Gastroesophageal sphincter (tissue), 4 donors: ENCODE measurements around the gene DMKN. TPM values are rescaled to one million over a fixed set of nuclear protein-coding genes. Genes with fewer than 3 reads are reported as not detected.

Source experiments
- ATAC-seq: fragments of 150-250 bp; one replicate; pipeline ENCODE4 v1.9.1; 2016; ENCODE audit warnings: mild to moderate bottlenecking, moderate library complexity
- H3K27ac ChIP-seq, 4 donors: fragments of 200-600 bp; sonication (generic) in 3 of 4; 1 replicate in 3 of 4; 2 replicates in 1 of 4; pipeline ENCODE4 v1.5.1; 2016 to 2019
- H3K27me3 ChIP-seq: fragments of 200-600 bp; sonication (generic); one replicate; pipeline ENCODE4 v1.5.1; 2019
- H3K36me3 ChIP-seq, 2 donors: fragments of 200-600 bp; sonication (generic); one replicate each; pipeline ENCODE4 v1.5.1; 2019; ENCODE audit warnings: control low read depth in 1 of 2
- H3K4me1 ChIP-seq, 3 donors: fragments of 200-600 bp; sonication (generic); 1 replicate in 2 of 3; 2 replicates in 1 of 3; pipeline ENCODE4 v1.5.1; 2016 to 2019; ENCODE audit warnings: control low read depth in 2 of 3
- H3K4me3 ChIP-seq, 2 donors: fragments of 200-600 bp; sonication (generic); one replicate each; pipeline ENCODE4 v1.5.1; 2019; ENCODE audit warnings: mild to moderate bottlenecking in 1 of 2, moderate library complexity in 1 of 2
- H3K9me3 ChIP-seq, 3 donors: fragments of 200-600 bp; sonication (generic); one replicate each; pipeline ENCODE4 v1.5.1; 2017 to 2019; ENCODE audit warnings: control low read depth in 2 of 3
- EP300 ChIP-seq: sonication (generic); formaldehyde crosslinking; IDR thresholded peaks from one replicate; pipeline ENCODE4 v1.6.1; 2017; ENCODE audit warnings: antibody characterized with exemption, mild to moderate bottlenecking
- POLR2A ChIP-seq, 2 donors: fragments of 450-650 bp; IDR thresholded peaks; one replicate each; pipeline ENCODE4 v1.6.1; 2017; ENCODE audit warnings: antibody characterized with exemption in 2 of 2, mild to moderate bottlenecking in 2 of 2, moderate library complexity in 1 of 2
- POLR2AphosphoS5 ChIP-seq: sonication (generic); formaldehyde crosslinking; IDR thresholded peaks from one replicate; pipeline ENCODE4 v1.6.1; 2017; ENCODE audit warnings: antibody characterized with exemption
- WGBS, 2 donors: methylation state at CpG; one replicate each; pipeline ENCODE4 v1.1.5; 2018; ENCODE audit warnings: low coverage in 1 of 2; 5-methylcytosine and 5-hydroxymethylcytosine counted together
- total RNA-seq, 4 donors: library from RNA; depleted of rRNA; stranded (reverse); fragments of >200 nt; gene quantifications; one replicate each; pipeline ENCODE4 v1.1.0, GENCODE V29; 2016
- TF ChIP-seq, protein P1 (sequence below), 4 experiments: fragments of 200-600 bp in 2 of 4; fragments of 450-650 bp in 2 of 4; sonication (generic) in 1 of 4; IDR thresholded peaks; one replicate each; pipeline ENCODE4 v1.5.1; 2017 to 2019; ENCODE audit warnings: antibody characterized with exemption in 4 of 4, mild to moderate bottlenecking in 2 of 4, moderate library complexity in 2 of 4

DMKN gene
- total RNA-seq, 4 donors from 2014 or later, result 5.6 to 20.0 (median 9.0) TPM

DNA sequence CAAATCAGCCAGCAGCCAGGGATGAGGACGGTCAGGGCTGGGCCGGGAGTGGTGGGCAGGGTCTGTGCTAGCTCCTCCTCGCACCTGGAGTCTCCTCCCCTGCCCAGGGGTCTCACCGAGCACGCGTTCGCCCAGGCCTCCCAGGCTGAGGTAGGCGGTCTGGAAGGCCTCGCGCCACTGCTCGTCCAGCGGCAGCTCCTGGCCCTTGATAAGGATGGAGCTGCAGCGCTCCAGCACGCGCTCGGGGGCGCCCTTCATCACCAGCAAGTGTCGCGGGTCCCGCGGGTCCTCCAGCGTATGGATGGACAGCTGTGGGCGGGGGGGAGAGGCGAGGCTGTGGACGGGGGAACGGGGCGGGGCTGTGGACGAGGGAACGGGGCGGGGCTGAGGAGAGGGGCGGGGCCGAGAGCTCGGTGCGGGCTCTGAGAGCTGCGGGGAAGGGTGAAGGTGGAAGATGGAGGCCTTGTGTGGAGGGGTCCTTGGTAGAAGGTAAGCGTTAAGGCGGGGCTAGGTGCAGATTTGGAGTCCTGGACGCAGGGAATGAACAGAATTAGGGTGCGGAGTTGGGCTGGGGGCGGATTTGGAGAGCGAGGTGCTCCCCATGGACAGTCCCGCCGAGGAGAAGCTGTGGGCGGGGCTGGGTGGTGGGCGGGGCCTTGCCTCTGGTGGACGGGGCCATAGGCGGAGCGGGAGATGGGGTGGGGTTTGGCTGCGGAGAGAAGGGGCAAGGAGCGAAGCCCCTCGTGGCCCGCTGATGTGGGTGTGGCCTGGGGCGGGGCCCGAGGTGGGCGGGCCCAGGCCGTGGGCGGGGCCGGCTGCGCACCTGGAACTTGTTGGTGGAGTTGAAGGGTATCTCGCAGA, 44.3 kb upstream of the DMKN start:
- WGBS, 2 donors, result 0 to 3% methylated on average over 4 to 19 of the region's 60 CpGs
- H3K36me3 ChIP-seq, result no peaks in the 10 kb centered on the region
- H3K27ac ChIP-seq, result no peak overlapping the region
- peaks cover 60% of the 10 kb centered on the region for H3K27me3 ChIP-seq
- peaks cover 0 to 16% (median 7%) of the 10 kb centered on the region in 3 donors for H3K4me1 ChIP-seq
- TF ChIP-seq POLR2AphosphoS5, result no peak
- H3K4me3 ChIP-seq, result peak overlapping the region in 1 of 2 donors; percentile 44
- H3K9me3 ChIP-seq, result peaks cover 0 to 8% (median 0%) of the 10 kb centered on the region in 3 donors
- ATAC-seq, result peak; percentile 61

DNA sequence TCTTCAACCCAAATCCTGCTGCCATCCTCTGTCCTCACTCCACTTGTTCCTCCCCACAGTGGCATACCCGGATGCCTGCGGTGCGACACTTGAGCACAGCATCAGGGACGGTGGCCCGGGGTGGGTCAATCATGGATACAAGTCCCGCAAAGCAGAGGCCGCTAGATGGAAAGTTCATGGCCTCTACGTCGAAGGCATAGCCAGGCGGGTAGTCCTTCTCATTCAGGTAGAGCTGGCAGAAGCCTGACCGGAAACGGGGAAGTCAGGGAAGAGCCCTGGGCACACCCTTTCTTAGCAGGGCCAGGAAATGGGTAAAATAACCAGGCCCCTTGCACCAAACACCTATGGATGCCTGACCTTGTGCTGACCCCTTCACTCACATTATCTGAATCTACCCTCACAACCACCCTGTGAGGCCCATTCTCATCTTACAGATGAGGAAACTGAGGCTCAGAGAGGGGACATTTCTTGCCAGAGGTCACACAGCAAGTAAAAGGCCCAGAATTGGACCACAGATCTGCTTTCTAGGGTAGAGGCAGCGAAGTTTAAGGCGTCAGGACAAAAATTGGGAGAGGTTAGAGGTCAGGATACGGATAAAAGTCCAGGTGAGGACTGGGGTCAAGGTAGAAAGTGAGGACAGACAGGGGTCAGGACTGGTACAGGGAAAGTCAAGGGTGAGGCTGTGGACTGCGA, 43.5 kb upstream of the DMKN start:
- WGBS, 2 donors, result 68 to 92% methylated on average over 2 to 7 of the region's 16 CpGs
- Histone ChIP-seq H3K36me3 (no peaks in the 10 kb centered on the region), H3K4me3 (peak overlapping the region in 1 of 2 donors; percentile 44), H3K27ac (no peak overlapping the region), H3K27me3 (peaks cover 53% of the 10 kb centered on the region), H3K4me1 (peaks cover 0 to 16% (median 7%) of the 10 kb centered on the region in 3 donors), H3K9me3 (peaks cover 0 to 8% (median 0%) of the 10 kb centered on the region in 3 donors)
- ATAC-seq, result no peak
- TF ChIP-seq, protein P1, sequence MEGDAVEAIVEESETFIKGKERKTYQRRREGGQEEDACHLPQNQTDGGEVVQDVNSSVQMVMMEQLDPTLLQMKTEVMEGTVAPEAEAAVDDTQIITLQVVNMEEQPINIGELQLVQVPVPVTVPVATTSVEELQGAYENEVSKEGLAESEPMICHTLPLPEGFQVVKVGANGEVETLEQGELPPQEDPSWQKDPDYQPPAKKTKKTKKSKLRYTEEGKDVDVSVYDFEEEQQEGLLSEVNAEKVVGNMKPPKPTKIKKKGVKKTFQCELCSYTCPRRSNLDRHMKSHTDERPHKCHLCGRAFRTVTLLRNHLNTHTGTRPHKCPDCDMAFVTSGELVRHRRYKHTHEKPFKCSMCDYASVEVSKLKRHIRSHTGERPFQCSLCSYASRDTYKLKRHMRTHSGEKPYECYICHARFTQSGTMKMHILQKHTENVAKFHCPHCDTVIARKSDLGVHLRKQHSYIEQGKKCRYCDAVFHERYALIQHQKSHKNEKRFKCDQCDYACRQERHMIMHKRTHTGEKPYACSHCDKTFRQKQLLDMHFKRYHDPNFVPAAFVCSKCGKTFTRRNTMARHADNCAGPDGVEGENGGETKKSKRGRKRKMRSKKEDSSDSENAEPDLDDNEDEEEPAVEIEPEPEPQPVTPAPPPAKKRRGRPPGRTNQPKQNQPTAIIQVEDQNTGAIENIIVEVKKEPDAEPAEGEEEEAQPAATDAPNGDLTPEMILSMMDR (IDR thresholded peaks at IDR 0.05), result no peak
- no peak for TF ChIP-seq EP300
- no peak for TF ChIP-seq POLR2A (IDR thresholded peaks at IDR 0.05)
- no peak for TF ChIP-seq POLR2AphosphoS5

DNA sequence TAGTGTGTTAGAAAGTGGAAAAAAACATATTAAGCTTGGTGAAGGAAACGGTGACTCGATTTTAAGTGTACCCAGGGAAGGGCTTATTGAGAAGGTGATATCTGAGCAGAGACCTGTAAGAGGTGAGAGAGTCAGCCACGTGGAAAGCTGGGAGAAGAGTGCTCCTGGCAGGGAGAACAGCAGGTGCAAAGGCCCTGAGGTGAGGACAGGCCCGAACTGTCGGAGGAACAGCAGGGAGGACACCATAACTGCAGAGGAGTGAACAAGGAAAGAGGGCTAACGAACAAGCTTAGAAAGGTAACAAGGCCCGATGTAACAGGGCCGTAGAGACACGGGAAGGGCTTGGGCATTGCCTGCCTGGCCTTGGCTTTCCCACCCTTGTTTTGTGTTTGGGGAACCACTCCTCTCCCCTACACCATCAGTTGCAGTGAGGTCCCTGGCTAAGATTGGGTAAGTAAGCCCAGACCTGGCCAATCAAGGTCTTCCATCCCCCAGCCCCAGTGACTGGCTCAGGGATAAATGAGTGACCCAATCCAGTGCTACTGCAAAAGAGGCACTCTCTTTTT, 42.7 kb upstream of the DMKN start:
- 77 to 83% methylated on average over 4 to 9 of the region's 9 CpGs for WGBS, 2 donors
- Histone ChIP-seq H3K4me1 (peaks cover 0 to 16% (median 7%) of the 10 kb centered on the region in 3 donors), H3K27me3 (peaks cover 44% of the 10 kb centered on the region), H3K4me3 (no peak overlapping the region), H3K9me3 (peaks cover 0 to 8% (median 0%) of the 10 kb centered on the region in 3 donors), H3K36me3 (no peaks in the 10 kb centered on the region), H3K27ac (no peak overlapping the region)
- ATAC-seq, result no peak
- TF ChIP-seq, protein P1 (IDR thresholded peaks at IDR 0.05), result no peak
- TF ChIP-seq POLR2A (IDR thresholded peaks at IDR 0.05) (no peak), POLR2AphosphoS5 (no peak), EP300 (no peak)

- Histone ChIP-seq H3K4me3 (no peak overlapping the region), H3K27ac (no peak overlapping the region), H3K27me3 (peaks cover 38% of the 10 kb centered on the region), H3K36me3 (no peaks in the 10 kb centered on the region), H3K9me3 (peaks cover 0 to 8% (median 0%) of the 10 kb centered on the region in 3 donors), H3K4me1 (peaks cover 0 to 16% (median 7%) of the 10 kb centered on the region in 3 donors)
- TF ChIP-seq EP300, result no peak
- TF ChIP-seq POLR2A (IDR thresholded peaks at IDR 0.05), result no peak
- TF ChIP-seq, protein P1 (IDR thresholded peaks at IDR 0.05), result no peak
- no peak for TF ChIP-seq POLR2AphosphoS5
- 32 to 50% methylated on average over 2 to 7 of the region's 30 CpGs for WGBS, 2 donors
- ATAC-seq, result no peak
Measured at GRCh38 chr19:35555301-35556005, 42.0 kb upstream of the DMKN start.

GRCh38 chr19:35554076-35554475, 40.6 kb upstream of the DMKN start:
- no peaks in the 10 kb centered on the region for H3K36me3 ChIP-seq
- peaks cover 0 to 19% (median 7%) of the 10 kb centered on the region in 3 donors for H3K4me1 ChIP-seq
- no peak for ATAC-seq
- peaks cover 24% of the 10 kb centered on the region for H3K27me3 ChIP-seq
- no peak overlapping the region for H3K4me3 ChIP-seq
- 57 to 67% methylated on average over 1 to 5 of the region's 5 CpGs for WGBS, 2 donors
- TF ChIP-seq POLR2AphosphoS5 (no peak), EP300 (no peak), POLR2A (IDR thresholded peaks at IDR 0.05) (no peak)
- TF ChIP-seq, protein P1 (IDR thresholded peaks at IDR 0.05), result no peak
- peaks cover 0 to 8% (median 0%) of the 10 kb centered on the region in 3 donors for H3K9me3 ChIP-seq
- no peak overlapping the region for H3K27ac ChIP-seq
